GM21717 (cell line): ENCODE measurements around the gene MALRD1.
"Not testable (repeated sequence)": the region's sequence is repeated elsewhere in the genome, so short reads cannot be mapped to it uniquely, and the experiment has no call there.

Source experiments
- ATAC-seq: cut with Tn5 transposase; IDR thresholded peaks from one replicate; pipeline ENCODE4 v1.9.1; 2021; ENCODE audit warnings: mild to moderate bottlenecking, moderate library complexity; ENCODE audit not compliant: unreplicated experiment

MALRD1 gene

DNA sequence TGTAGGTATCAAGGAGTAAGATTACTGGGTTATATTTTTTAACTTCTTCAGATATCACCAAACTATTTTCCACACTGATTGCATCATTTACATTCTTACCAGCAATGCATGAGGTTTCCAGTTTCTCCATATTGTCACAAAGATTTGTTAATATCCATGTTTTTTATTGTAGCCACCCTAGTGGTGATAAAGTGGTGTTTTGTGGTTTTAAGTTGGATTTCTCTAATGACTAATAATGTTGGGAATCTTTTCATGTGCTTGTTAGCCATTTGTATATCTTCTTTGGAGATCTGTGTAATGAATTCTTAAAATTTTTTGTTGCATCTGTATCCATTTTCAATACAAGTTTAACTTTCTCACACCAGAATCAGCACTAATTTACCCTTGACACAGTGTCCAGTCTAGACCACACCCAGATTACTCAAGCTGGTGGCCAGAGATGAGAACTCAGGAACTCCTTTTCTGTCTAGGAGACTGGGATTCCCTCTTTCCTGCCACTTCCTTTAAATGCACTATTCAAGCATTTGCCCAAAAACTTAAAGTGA lies 700.7 kb downstream of the MALRD1 start:
- no peak for ATAC-seq

DNA sequence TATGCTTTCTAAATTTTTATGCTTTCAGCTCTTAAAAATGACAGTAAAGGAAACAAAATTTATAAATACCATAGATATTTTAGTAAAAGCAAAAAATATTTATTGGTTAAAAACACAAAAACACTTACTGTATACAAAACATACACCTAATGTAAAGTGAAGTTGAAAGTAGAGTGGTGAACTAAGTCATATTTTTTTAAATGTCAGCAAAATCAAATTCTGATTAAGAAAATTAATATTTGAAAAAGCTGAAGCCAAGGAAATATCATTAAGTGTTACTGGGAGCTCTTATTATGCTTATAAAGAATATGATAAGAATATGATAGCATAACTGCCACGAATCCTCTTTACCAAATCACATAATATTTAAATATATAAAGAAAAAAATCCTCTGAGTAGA lies 702.4 kb downstream of the MALRD1 start:
- ATAC-seq: no peak

DNA sequence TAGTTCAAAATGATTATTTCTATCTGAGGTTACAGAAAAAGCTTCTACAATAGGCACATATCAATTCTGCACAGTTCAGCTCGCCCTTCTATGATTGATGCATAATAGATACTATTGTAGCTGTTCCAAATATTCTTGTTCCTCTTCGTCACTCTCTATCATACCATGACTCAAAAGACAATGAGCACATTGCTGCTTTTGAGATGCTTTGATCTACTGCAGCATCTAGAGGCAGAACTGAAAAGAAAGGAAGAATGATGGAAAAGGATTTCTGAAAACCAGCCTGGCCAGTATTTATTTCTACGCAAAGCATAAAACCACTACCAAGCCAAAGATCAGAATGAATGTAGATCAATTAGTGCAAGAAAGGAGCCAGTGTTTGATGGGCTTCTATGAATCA lies 708.3 kb downstream of the MALRD1 start:
- no peak for ATAC-seq

DNA sequence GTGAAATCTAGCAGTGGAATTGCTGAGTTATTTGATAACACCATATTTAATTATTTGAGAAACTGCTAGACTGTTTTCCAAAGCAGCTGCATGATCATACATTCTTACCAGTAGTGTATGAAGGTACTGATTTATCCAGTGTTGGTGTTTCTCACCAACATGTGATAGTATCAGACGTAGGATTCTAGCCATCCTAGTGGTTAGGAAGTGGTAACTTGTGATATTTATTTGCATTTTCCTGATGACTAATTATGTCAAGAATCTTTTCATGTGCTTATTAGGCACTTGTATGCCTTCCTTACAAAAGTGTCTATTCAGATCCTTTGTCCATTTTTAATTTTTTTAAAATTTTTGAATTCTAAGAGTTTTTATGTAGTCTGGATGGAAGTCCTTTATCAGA lies 713.4 kb downstream of the MALRD1 start:
- no peak for ATAC-seq

DNA sequence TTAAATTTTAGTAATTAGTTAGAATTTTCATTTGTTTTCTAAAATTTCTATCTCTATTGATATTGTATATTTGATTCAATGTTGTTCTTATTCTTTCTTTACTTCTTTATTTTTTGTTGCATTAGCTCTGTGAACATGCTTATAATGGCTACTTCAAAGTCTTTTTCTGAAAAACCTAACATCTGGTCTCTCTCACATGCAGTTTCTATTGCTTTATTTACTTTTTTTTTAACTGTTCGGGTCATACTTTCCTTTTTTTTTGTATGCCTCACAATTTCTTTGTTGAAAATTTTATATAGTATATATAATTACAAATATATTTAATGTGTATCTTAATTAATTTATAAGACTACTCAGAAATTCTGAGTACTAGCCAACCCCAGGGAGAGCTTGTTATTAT lies 715.5 kb downstream of the MALRD1 start:
- no peak for ATAC-seq

DNA sequence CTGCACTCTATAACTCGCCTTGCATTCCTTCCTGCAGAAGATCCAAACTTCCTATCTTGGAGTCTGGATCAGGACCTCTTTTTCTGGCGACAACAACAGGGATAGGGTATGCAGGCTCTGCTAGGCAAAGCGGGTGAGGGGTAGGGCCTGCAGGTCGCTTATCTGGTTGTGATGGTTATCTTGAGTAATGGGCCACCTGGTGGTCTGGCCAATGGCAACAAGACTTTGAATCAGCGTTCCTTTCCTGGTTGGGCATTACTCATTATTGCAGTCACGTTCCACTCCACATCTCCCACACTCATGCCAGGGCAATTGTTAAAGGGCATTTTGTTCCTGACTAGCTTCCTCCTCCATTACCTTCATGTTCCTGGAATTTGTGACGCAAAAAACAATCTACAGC lies 719.3 kb downstream of the MALRD1 start:
- ATAC-seq: no peak

DNA sequence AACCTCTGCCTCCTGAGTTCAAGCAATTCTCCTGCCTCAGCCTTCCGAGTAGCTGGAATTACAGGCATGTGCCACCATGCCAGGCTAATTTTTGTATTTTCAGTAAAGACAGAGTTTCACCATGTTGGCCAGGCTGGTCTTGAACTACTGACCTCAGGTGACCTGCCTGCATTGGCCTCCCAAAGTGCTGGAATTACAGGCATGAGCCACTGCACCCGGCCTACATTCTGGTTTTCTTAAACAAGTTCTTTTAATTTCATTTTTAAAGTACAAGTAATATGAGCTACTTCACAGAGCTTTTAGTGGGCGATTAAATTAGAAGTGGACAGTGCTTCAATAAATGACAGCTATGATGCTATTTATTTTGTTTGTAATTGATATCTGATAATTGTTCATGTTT lies 721.2 kb downstream of the MALRD1 start:
- not testable (repeated sequence) for ATAC-seq

DNA sequence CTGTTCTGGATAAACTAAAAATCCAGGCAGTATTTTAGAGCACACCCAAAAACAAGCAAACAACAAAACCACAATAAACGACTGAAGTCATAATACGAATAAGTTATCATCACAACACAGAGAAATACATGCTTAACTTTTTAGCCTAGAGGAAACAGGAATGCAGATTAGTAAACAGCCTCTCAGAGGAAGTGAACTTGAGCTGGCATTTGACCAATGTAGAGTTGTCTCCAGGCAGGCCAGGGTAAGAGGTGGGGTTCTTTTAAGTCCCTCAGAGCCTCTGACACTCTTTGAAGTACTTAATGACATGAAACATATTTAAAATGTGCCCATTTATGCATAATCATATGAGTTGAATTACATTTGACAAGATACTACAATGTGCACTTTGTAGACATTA lies 724.4 kb downstream of the MALRD1 start:
- no peak for ATAC-seq

DNA sequence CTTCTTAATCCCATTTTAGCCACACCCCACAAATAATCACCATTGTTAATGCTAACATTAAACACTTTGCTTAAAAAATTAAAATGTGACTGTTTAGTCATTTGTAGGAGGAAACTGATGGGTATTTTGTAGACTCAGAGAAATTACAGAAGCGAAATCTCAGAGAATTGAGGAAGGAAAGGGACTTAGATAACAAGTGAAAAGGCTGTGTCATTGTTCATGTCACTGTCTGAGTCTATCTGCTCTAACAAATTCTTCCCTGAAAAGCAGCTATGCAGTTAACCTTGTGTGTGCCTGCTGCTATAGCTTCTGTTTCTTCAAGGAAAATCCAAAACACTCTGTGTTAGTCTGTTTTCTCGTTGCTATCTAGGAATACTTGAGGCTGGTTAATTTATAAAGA lies 726.7 kb downstream of the MALRD1 start:
- ATAC-seq: no peak

DNA sequence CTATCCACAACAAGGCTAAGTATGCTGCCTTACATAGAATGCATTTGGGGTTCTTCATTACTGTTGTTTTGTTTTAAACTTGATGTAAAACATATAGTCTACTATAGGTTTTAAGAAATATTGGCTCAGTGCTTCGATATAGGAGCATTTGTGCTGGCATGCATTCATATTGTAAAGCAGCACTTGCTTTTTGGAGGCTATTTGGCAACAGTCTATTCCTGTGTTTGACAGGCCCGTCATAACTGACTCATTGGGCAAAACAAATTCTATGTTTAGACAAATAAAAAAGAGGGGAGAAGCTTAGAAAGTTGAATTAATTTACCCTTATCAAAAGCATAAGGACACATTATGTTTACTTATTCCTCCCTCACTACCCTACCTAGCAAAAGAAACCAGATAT lies 729.2 kb downstream of the MALRD1 start:
- no peak for ATAC-seq

DNA sequence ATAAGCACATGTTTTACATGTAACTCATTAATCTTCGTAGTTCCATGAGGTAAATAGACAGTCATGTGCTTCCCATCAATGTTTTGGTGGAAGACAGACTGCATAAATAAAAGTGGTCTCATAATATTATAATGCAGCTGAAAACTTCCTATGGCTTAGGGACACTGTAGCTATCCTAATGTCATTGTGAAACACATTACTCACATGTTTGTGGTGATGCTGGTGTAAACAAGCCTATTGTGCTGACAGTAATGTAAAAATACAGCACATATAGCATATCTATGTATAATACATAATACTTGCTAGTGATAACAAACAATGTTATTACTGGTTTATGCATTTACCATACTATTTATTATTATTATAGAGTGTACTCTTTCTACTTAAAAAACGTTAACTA lies 730.4 kb downstream of the MALRD1 start:
- no peak for ATAC-seq

DNA sequence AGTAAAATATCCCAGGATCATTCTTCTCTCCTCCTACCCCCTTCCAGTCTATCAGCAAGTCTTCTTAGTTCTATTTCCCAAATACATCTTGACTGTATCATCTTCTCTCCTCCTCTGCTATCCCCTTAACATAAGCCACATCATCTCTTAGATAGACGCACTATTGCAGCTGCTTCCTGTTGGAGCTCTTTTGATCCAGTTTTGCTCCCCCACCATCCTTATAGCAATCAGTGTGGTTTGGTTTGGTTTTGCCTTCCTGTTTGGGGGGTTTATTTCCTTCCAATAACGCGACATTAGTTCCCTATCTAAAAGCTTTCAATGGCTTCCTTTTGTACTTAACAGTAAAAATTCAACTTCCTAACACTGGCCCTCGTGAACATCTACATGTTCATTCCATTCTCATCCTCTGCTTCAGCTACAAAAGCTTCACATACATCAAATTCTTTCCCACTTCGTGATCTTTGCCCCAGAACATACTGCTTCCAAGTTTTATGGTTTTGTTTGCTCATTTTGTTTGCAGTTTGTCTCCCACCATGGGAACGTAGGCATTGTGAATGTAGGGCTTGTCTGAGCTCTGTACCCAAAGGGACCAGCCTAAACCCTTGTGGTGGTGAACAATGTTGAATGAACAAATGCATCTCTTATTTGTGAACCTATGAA lies 734.0 kb downstream of the MALRD1 start:
- no peak for ATAC-seq

DNA sequence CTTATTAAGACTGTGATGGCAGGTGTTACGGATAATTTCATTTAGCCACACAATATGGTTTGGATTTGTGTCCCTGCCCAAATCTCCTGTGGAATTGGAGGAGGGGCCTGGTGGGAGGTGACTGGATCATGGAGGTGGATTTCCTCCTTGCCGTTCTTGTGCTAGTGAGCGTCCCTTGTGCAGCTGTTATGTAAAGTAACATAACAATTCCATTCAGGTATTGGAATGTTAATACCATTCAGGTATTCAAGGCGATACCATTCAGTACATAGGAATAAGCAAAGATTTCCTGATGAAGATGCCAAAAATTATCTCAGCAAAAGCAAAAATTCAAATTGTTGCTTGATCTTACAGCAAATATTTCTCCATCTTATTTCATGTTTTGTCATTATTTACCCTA lies 735.1 kb downstream of the MALRD1 start:
- no peak for ATAC-seq
